Naive B cell (primary cell): ENCODE data around the gene LMX1A. TPM values are rescaled to one million over a fixed set of nuclear protein-coding genes. Genes with fewer than 3 reads are reported as not detected.

Experiments used
- ATAC-seq, 2 donors: fragments of 150-1000 bp; cut with Tn5 transposase; 2 replicates each; pipeline ENCODE4 v1.10.0; 2021; ENCODE audit warnings: low read depth in 2 of 2, mild to moderate bottlenecking in 2 of 2, moderate library complexity in 2 of 2
- DNase-seq: peaks from one replicate; pipeline ENCODE4 v3.0.0; 2022
- H3K27ac Mint-ChIP-seq, 6 donors: one replicate each; pipeline ENCODE4 v1.8.0; 2020 to 2022; ENCODE audit warnings: mild to moderate bottlenecking in 6 of 6, mixed read lengths in 6 of 6, moderate library complexity in 5 of 6, inconsistent platforms in 2 of 6
- H3K27me3 Mint-ChIP-seq, 3 donors: one replicate each; pipeline ENCODE4 v1.8.0; 2021 to 2022; ENCODE audit warnings: mixed read lengths in 3 of 3, mild to moderate bottlenecking in 1 of 3
- H3K36me3 Mint-ChIP-seq, 2 donors: one replicate each; pipeline ENCODE4 v1.8.0; 2020 to 2022; ENCODE audit warnings: mixed read lengths in 2 of 2, inconsistent platforms in 1 of 2, mild to moderate bottlenecking in 1 of 2
- H3K4me1 Mint-ChIP-seq, 3 donors: one replicate each; pipeline ENCODE4 v1.8.0; 2020 to 2022; ENCODE audit warnings: mixed read lengths in 3 of 3, inconsistent platforms in 1 of 3, mild to moderate bottlenecking in 1 of 3, moderate library complexity in 1 of 3
- H3K4me3 Mint-ChIP-seq, 8 donors: one replicate each; pipeline ENCODE4 v1.8.0; 2020 to 2022; ENCODE audit warnings: mild to moderate bottlenecking in 8 of 8, mixed read lengths in 8 of 8, moderate library complexity in 8 of 8, inconsistent platforms in 2 of 8
- H3K9me3 Mint-ChIP-seq, 7 donors: one replicate each; pipeline ENCODE4 v1.8.0; 2020 to 2022; ENCODE audit warnings: mixed read lengths in 7 of 7, mild to moderate bottlenecking in 5 of 7, inconsistent platforms in 2 of 7, moderate library complexity in 1 of 7
- polyA plus RNA-seq, 6 donors: library from polyadenylated mRNA; unstranded; fragments of 300-500 nt; fragmentation: Illumina TruSeq; gene quantifications; one replicate each; pipeline ENCODE4 v1.2.3, GENCODE V29; 2021; ENCODE audit warnings: low read depth in 6 of 6

The LMX1A gene
- not detected for polyA plus RNA-seq

GRCh38 chr1:165355977-165356811 is at the start of gene LMX1A:
Gene LMX1A (minus strand): TSS chr1:165356715. CDS start chr1:165355559, 1,156 bp downstream.
- Mint-ChIP-seq H3K27ac (peak within 1 kb of the TSS in 1 of 6 donors; percentile 27), H3K4me1 (peaks cover 0 to 19% (median 13%) of the 10 kb centered on the region in 3 donors), H3K27me3 (peaks cover 70 to 92% (median 89%) of the 10 kb centered on the region in 3 donors), H3K36me3 (no peaks in the 10 kb centered on the region), H3K4me3 (no peak within 1 kb of the TSS), H3K9me3 (no peaks in the 10 kb centered on the region)
- DNase-seq: no peak
- no peak for ATAC-seq

DNA sequence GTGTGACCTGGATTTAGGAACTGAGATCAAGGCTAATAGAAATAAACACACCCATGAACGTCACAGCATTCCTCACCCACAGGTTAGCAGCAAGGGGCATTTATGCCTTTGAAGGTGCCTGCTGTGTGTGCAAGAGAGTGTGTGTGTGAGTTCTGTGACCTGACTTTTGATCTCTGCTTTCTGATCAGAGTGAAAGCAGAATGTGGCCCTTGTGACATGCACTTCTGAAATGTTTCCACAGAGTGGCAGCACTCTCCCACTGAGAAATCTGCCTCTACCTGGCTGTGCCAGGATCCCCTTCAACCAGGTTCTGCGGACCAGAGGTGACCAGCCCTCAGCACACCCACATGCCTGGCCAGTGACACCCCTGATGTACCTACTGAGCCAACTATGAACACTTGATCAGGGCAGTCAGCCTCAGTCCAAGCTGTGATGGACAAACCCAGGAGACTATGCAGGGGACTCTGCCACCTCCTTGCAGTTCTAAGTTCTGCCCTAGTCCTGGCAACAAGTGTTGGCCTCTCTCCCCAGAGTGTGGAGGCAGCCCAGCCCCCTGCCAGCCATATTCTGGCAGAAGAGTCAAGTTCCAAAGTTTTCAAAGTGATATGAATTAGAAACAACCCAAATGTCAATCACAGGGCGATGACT is 47.4 kb upstream of the LMX1A start:
- Mint-ChIP-seq H3K4me1 (no peaks in the 10 kb centered on the region), H3K27ac (no peak overlapping the region), H3K36me3 (no peaks in the 10 kb centered on the region), H3K27me3 (peaks cover 42 to 56% (median 54%) of the 10 kb centered on the region in 3 donors), H3K9me3 (no peaks in the 10 kb centered on the region), H3K4me3 (no peak overlapping the region)
- peak; percentile 40 to 54 for ATAC-seq
- DNase-seq: peak; percentile 12

DNA sequence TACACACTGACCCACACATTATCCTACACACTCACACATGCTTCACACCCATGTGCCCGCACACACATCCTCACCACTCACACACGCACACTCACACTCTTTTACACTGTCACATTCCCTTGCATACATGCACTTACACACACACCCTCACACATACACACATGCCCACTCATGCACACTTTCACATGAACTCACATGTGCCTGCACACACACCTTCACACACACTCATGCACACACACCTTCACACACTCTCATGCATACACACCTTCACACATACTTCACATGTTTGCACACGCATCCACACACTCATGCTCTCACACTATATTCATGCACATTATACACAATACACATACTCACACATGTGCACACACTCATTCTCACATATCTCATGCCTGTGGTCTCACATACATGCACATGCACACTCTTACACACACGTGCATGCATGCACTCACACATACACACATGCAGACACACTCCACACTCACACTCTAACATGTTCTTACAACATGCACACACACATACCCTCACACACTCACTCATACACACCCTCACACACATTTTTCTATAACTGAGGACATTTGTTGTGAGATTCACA is 46.1 kb upstream of the LMX1A start:
- Mint-ChIP-seq H3K4me1 (no peaks in the 10 kb centered on the region), H3K27me3 (peaks cover 39 to 52% (median 51%) of the 10 kb centered on the region in 3 donors), H3K4me3 (no peak overlapping the region), H3K27ac (no peak overlapping the region), H3K36me3 (no peaks in the 10 kb centered on the region), H3K9me3 (no peaks in the 10 kb centered on the region)
- DNase-seq (no peak), ATAC-seq (no peak)

DNA sequence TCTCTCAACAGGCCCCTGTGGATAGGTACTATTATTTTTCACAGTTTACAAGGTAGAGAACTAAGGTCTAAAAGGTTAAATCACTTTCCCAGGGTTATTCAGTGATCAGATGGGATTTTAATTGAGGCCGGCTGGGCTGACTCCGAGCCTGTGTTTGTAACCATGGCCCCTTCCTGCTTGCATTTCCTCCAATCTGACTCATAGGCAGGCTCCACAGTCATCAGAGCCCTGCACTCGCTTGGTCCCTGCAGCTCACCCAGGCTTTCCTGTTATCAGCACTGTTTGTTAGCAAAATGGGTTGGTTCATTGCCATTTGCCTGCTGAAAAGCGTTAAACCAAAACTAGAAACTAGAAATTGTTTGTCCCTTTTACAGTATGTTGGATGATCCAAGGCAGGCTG is 41.4 kb upstream of the LMX1A start:
- H3K36me3 Mint-ChIP-seq: no peaks in the 10 kb centered on the region
- H3K27me3 Mint-ChIP-seq: peaks cover 65 to 75% (median 74%) of the 10 kb centered on the region in 3 donors
- no peak overlapping the region for H3K4me3 Mint-ChIP-seq
- DNase-seq (no peak), ATAC-seq (no peak)
- H3K9me3 Mint-ChIP-seq: peaks cover 0 to 3% (median 0%) of the 10 kb centered on the region in 7 donors
- no peak overlapping the region for H3K27ac Mint-ChIP-seq
- peaks cover 6 to 13% (median 12%) of the 10 kb centered on the region in 3 donors for H3K4me1 Mint-ChIP-seq

GRCh38 chr1:165395901-165396300 is 39.4 kb upstream of the LMX1A start:
- Mint-ChIP-seq H3K9me3 (peaks cover 0 to 5% (median 0%) of the 10 kb centered on the region in 7 donors), H3K4me1 (peaks cover 10 to 21% (median 17%) of the 10 kb centered on the region in 3 donors), H3K27ac (no peak overlapping the region), H3K27me3 (peaks cover 80 to 89% (median 84%) of the 10 kb centered on the region in 3 donors), H3K4me3 (no peak overlapping the region), H3K36me3 (no peaks in the 10 kb centered on the region)
- no peak for ATAC-seq
- DNase-seq: no peak

- Mint-ChIP-seq H3K27me3 (peaks cover 80 to 89% (median 84%) of the 10 kb centered on the region in 3 donors), H3K27ac (peak overlapping the region in 1 of 6 donors; percentile 30), H3K36me3 (no peaks in the 10 kb centered on the region), H3K9me3 (peaks cover 0 to 5% (median 0%) of the 10 kb centered on the region in 7 donors), H3K4me1 (peaks cover 10 to 21% (median 17%) of the 10 kb centered on the region in 3 donors), H3K4me3 (no peak overlapping the region)
- ATAC-seq: no peak
- DNase-seq: no peak
Measured at GRCh38 chr1:165395478-165395877, 39.0 kb upstream of the LMX1A start.

DNA sequence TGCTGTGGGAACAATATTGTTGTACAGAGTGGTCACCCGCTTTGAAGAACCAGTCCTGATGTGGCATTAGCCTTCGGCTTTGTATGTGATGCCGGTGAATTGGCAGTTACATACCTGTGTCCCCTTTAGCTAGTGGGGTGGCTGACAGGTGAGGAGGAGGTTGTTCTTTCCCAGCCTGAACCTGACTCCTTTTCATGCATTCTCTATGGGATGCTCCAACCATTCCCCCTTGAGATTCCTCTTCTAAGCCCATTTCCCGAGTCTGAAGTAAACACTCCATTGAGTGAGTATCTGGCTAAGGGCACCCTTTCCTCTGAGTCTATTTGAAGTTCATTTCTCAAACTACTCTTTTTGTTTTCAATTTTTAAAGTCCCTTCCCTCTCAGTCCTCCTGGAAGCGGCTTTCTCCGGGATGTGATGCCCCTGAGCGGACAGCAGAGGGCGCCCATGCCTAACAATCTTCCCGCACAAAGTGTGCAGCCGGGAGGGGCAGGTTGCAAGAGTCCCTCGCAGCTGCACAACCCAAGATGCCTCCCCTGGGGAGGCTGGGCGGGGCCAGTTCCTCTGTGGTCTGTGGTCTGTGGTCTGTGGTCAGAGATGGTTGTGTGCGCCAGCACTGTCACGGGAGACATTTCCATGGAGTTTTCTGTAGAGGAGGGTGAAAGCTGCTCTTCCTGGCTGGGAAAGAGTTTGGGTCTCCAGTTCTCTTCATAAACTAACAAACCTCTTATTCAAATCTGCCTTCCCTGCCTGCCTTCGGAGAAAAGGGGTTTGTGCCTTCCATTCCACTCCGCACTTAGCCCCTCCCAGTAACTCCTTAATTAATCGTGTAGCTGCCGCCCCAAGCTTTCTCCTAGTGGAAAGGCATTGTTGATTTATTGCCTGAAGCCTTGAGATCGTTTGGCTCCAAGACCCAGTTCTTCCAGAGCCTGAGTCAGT is 36.4 kb upstream of the LMX1A start:
- DNase-seq: peak; percentile 90
- Mint-ChIP-seq H3K36me3 (no peaks in the 10 kb centered on the region), H3K9me3 (peaks cover 0 to 5% (median 0%) of the 10 kb centered on the region in 7 donors), H3K27me3 (peaks cover 82 to 93% (median 87%) of the 10 kb centered on the region in 3 donors), H3K4me3 (peak overlapping the region; percentile 29 to 89 (median 76)), H3K27ac (peak overlapping the region; percentile 35 to 99 (median 97)), H3K4me1 (peaks cover 10 to 21% (median 17%) of the 10 kb centered on the region in 3 donors)
- ATAC-seq: peak; percentile 100

DNA sequence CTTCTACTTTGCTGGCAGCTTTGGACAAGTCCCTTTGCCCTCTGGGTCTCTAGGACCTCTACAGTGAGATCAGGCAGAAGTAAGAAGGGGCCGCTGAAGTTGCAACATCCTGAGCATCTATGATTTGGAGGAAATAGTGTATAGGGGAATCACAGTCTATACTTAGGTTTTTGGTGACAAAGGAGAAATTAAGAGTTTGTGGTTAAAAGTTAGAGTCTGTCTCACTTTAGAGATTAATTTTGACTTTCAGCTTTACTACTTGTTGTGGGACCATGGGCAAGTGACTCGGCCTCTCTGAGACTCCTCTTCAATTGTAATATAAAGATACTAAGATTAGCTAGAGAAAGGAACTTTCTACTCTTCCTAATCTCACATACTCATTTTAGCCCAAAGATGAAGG is 33.1 kb upstream of the LMX1A start:
- Mint-ChIP-seq H3K27me3 (peaks cover 84 to 89% (median 84%) of the 10 kb centered on the region in 3 donors), H3K4me3 (no peak overlapping the region), H3K27ac (no peak overlapping the region), H3K36me3 (no peaks in the 10 kb centered on the region), H3K4me1 (peaks cover 10 to 18% (median 12%) of the 10 kb centered on the region in 3 donors), H3K9me3 (peaks cover 0 to 5% (median 0%) of the 10 kb centered on the region in 7 donors)
- DNase-seq (no peak), ATAC-seq (no peak)

DNA sequence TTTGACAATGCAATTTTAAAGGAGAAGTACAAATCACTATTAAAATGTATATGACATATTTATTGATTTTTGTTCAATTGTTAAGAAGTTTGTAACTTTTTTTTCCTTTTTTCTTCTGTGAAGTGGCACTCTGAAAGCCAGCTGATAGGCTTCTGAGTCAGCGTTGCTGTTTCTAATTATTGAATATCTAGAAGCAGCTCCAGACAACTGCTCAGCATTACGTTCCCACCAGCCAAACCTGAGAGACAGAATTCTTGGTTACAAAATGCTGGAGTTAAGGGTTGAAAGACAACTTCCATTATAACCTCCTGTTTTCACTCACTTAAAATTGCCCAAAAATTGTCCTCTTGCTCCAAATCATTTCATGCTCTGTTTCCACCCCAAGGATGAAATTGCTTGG is 31.4 kb upstream of the LMX1A start:
- DNase-seq (no peak), ATAC-seq (no peak)
- Mint-ChIP-seq H3K27me3 (peaks cover 79 to 89% (median 86%) of the 10 kb centered on the region in 3 donors), H3K4me3 (no peak overlapping the region), H3K36me3 (no peaks in the 10 kb centered on the region), H3K9me3 (peaks cover 0 to 2% (median 0%) of the 10 kb centered on the region in 7 donors), H3K4me1 (peaks cover 4 to 8% (median 5%) of the 10 kb centered on the region in 3 donors), H3K27ac (no peak overlapping the region)

DNA sequence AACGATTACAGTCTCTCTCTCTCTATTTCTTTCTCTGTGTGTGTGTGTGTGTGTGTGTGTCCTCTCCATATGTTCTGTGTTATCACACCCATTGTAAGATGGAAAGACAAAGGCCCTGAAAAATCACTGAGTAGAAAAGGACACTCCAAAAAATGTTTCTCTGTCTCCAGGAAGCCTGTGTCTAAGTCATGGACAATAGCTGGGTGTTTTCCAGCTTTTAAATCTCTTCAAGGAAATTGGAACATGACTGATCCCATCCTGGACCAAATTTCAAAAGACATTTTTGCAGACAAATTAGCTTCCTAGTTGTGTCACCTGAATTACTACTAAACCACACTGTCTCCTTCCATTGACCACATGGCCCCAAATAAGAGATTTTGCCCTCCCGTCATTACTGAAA is 31.0 kb upstream of the LMX1A start:
- no peak overlapping the region for H3K27ac Mint-ChIP-seq
- H3K36me3 Mint-ChIP-seq: no peaks in the 10 kb centered on the region
- peaks cover 0 to 2% (median 0%) of the 10 kb centered on the region in 7 donors for H3K9me3 Mint-ChIP-seq
- peaks cover 0 to 3% (median under 1%) of the 10 kb centered on the region in 3 donors for H3K4me1 Mint-ChIP-seq
- peaks cover 79 to 89% (median 86%) of the 10 kb centered on the region in 3 donors for H3K27me3 Mint-ChIP-seq
- DNase-seq (no peak), ATAC-seq (no peak)
- no peak overlapping the region for H3K4me3 Mint-ChIP-seq

DNA sequence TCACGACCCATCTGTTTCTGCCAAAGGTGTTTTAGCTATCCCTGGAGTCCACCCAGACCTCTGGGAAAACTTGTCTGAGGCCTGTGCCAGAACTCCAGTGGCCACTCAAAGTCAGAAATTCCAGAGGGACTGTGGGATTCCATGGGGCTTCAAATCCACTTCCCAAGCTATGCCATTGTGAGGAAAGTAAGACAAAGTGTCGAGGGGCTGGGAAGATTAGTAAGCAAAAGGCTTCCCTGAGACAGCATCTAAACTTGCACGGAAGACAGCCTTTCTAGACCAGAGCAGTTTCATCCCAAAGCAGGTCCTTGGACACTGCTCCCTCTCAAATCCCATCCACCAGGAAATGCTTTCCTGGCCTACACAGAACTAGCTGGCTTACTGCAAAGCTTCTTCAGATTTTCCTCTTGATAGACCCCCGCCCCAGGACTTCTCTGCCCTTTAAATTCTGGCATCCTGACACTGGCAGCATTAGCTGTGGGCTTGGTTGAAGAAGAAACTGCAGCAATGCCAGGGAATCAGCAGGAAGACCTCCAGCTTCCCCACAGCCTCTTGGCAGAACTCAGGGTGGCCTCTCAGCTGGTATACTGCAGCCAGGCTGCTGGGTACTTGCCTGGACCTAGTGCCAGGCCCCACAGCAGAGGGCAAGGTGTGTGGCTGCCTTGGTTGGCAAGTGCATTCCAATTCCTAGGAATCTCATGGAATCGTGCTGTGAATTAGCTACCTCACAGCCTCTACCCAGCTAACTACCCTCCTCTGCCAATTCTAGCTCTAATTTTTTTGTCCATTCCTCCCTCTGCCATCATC is 27.3 kb upstream of the LMX1A start:
- Mint-ChIP-seq H3K27me3 (peaks cover 68 to 88% (median 88%) of the 10 kb centered on the region in 3 donors), H3K9me3 (no peaks in the 10 kb centered on the region), H3K27ac (no peak overlapping the region), H3K4me1 (no peaks in the 10 kb centered on the region), H3K36me3 (no peaks in the 10 kb centered on the region), H3K4me3 (no peak overlapping the region)
- ATAC-seq (no peak), DNase-seq (no peak)

GRCh38 chr1:165383067-165383466 is 26.6 kb upstream of the LMX1A start:
- Mint-ChIP-seq H3K4me3 (no peak overlapping the region), H3K27ac (no peak overlapping the region), H3K9me3 (no peaks in the 10 kb centered on the region), H3K36me3 (no peaks in the 10 kb centered on the region), H3K27me3 (peaks cover 61 to 86% (median 80%) of the 10 kb centered on the region in 3 donors), H3K4me1 (no peaks in the 10 kb centered on the region)
- ATAC-seq (no peak), DNase-seq (no peak)
